Fibroblast of lung (primary cell): Measurements from ENCODE around the gene PRRX2. TPM values are rescaled to one million over a fixed set of nuclear protein-coding genes. Genes with fewer than 3 reads are reported as not detected.

Experiments
- DNase-seq, 2 donors: peaks; one replicate each; pipeline versions ENCODE4 v3.0.0 to v3.0.0-alpha.2; 2010; ENCODE audit warnings: low read depth in 2 of 2
- H2AFZ ChIP-seq: 2 replicates; pipeline ENCODE4 v1.5.1; 2012; ENCODE audit warnings: low read length, control low read depth, inconsistent platforms
- H3K27ac ChIP-seq: 2 replicates; pipeline ENCODE4 v1.5.1; 2011; ENCODE audit warnings: low read length, control low read depth; ENCODE audit not compliant: insufficient read depth
- H3K27me3 ChIP-seq: 2 replicates; pipeline ENCODE4 v1.5.1; 2011; ENCODE audit warnings: mild to moderate bottlenecking, low read length; ENCODE audit not compliant: control insufficient read depth, insufficient read depth
- H3K36me3 ChIP-seq: 2 replicates; pipeline ENCODE4 v1.5.1; 2011; ENCODE audit warnings: low read length; ENCODE audit not compliant: control insufficient read depth, insufficient read depth
- H3K4me1 ChIP-seq: 2 replicates; pipeline ENCODE4 v1.5.1; 2011; ENCODE audit warnings: low read length; ENCODE audit not compliant: control insufficient read depth, insufficient read depth; ENCODE audit errors: extremely low read depth
- H3K4me2 ChIP-seq: 2 replicates; pipeline ENCODE4 v1.5.1; 2011; ENCODE audit warnings: low read length, control low read depth; ENCODE audit not compliant: insufficient read depth; ENCODE audit errors: extremely low read depth
- H3K4me3 ChIP-seq, 4 experiments: fragments of 200-600 bp in 1 of 4; sonication (generic) in 1 of 4; replicated peaks in 1 of 4; 2 replicates each; pipeline ENCODE4 v1.5.1; 2011 to 2016; ENCODE audit warnings: low read length in 4 of 4, low read depth in 3 of 4, mild to moderate bottlenecking in 3 of 4, control low read depth in 2 of 4, inconsistent platforms in 1 of 4, mixed read lengths in 1 of 4; ENCODE audit not compliant: insufficient read depth in 1 of 4; ENCODE audit errors: control extremely low read depth in 1 of 4
- H3K79me2 ChIP-seq: 2 replicates; pipeline ENCODE4 v1.5.1; 2012; ENCODE audit warnings: mild to moderate bottlenecking, low read length, inconsistent platforms; ENCODE audit not compliant: control insufficient read depth, insufficient read depth
- H3K9ac ChIP-seq: 2 replicates; pipeline ENCODE4 v1.5.1; 2011; ENCODE audit warnings: mild to moderate bottlenecking, low read length, control low read depth; ENCODE audit not compliant: insufficient read depth
- H3K9me3 ChIP-seq: 2 replicates; pipeline ENCODE4 v1.5.1; 2012; ENCODE audit warnings: low read depth, low read length; ENCODE audit not compliant: control insufficient read depth, insufficient read depth
- H4K20me1 ChIP-seq: 2 replicates; pipeline ENCODE4 v1.5.1; 2011; ENCODE audit warnings: low read length; ENCODE audit not compliant: control insufficient read depth, insufficient read depth; ENCODE audit errors: extremely low read depth
- CTCF ChIP-seq, 2 donors: IDR thresholded peaks in 1 of 2; conservative IDR thresholded peaks in 1 of 2; 1 replicate in 1 of 2; 2 replicates in 1 of 2; pipeline ENCODE4 v1.5.1; 2011 to 2012; ENCODE audit warnings: low read length in 2 of 2, control low read depth in 1 of 2, inconsistent platforms in 1 of 2, low read depth in 1 of 2, mild to moderate bottlenecking in 1 of 2
- EZH2 ChIP-seq: IDR thresholded peaks from 2 replicates; pipeline ENCODE4 v1.5.1; 2012; ENCODE audit warnings: low read length, control low read depth, mild to moderate bottlenecking; ENCODE audit errors: missing control alignments
- polyA plus RNA-seq, 2 donors: library from polyadenylated mRNA; depleted of rRNA in 1 of 2; stranded (reverse) in 1 of 2; unstranded in 1 of 2; fragments of >200 nt; gene quantifications; 2 replicates each; pipeline ENCODE4 v1.2.1, GENCODE V29; 2011 to 2012; ENCODE audit warnings: missing spikeins in 1 of 2
- total RNA-seq: library from RNA; depleted of rRNA; stranded (reverse); fragments of >200 nt; gene quantifications from 2 replicates; pipeline ENCODE4 v1.2.1, GENCODE V29; 2014

Gene PRRX2
- total and polyA plus RNA-seq, 2 donors (not counting 1 experiment from before 2014, with no cell fraction given): 4.4 to 11.7 TPM

GRCh38 chr9:129654554-129655040 lies 10.8 kb upstream of the PRRX2 start:
- no peak overlapping the region for H3K4me3 ChIP-seq
- no peaks in the 10 kb centered on the region for H3K9me3 ChIP-seq
- DNase-seq: no peak
- no peaks in the 10 kb centered on the region for H4K20me1 ChIP-seq
- no peaks in the 10 kb centered on the region for H3K27me3 ChIP-seq
- H3K9ac ChIP-seq: no peak overlapping the region
- no peak overlapping the region for H2AFZ ChIP-seq
- H3K79me2 ChIP-seq: no peaks in the 10 kb centered on the region
- no peak for TF ChIP-seq EZH2
- no peak for TF ChIP-seq CTCF (conservative IDR thresholded peaks at IDR 0.05 in 1 of 2, IDR thresholded peaks at IDR 0.05 in 1 of 2; ENCODE audit: low read depth in 1 of 2, low read length in 2 of 2)
- peaks cover 11% of the 10 kb centered on the region for H3K4me1 ChIP-seq
- H3K27ac ChIP-seq: no peak overlapping the region
- H3K36me3 ChIP-seq: no peaks in the 10 kb centered on the region
- H3K4me2 ChIP-seq: no peak overlapping the region

GRCh38 chr9:129655154-129655553 lies 10.3 kb upstream of the PRRX2 start:
- H3K36me3 ChIP-seq: no peaks in the 10 kb centered on the region
- peaks cover 6% of the 10 kb centered on the region for H3K4me1 ChIP-seq
- no peak overlapping the region for H3K27ac ChIP-seq
- H3K27me3 ChIP-seq: no peaks in the 10 kb centered on the region
- H3K4me2 ChIP-seq: no peak overlapping the region
- no peak overlapping the region for H3K4me3 ChIP-seq
- no peak for DNase-seq
- no peak overlapping the region for H2AFZ ChIP-seq
- H3K9me3 ChIP-seq: no peaks in the 10 kb centered on the region
- H3K9ac ChIP-seq: no peak overlapping the region
- no peaks in the 10 kb centered on the region for H3K79me2 ChIP-seq
- no peaks in the 10 kb centered on the region for H4K20me1 ChIP-seq
- no peak for TF ChIP-seq EZH2
- no peak for TF ChIP-seq CTCF (conservative IDR thresholded peaks at IDR 0.05 in 1 of 2, IDR thresholded peaks at IDR 0.05 in 1 of 2; ENCODE audit: low read depth in 1 of 2, low read length in 2 of 2)

GRCh38 chr9:129655696-129656095 lies 9.8 kb upstream of the PRRX2 start:
- no peak for TF ChIP-seq EZH2
- TF ChIP-seq CTCF (conservative IDR thresholded peaks at IDR 0.05 in 1 of 2, IDR thresholded peaks at IDR 0.05 in 1 of 2; ENCODE audit: low read depth in 1 of 2, low read length in 2 of 2): no peak
- no peak for DNase-seq

More at GRCh38 chr9:129655696-129656095, 9.8 kb upstream of the PRRX2 start:
- H3K9me3 ChIP-seq: no peaks in the 10 kb centered on the region
- H4K20me1 ChIP-seq: no peaks in the 10 kb centered on the region
- H3K36me3 ChIP-seq: no peaks in the 10 kb centered on the region
- H3K9ac ChIP-seq: no peak overlapping the region
- no peaks in the 10 kb centered on the region for H3K27me3 ChIP-seq
- H3K27ac ChIP-seq: no peak overlapping the region
- H3K4me1 ChIP-seq: peaks cover 5% of the 10 kb centered on the region
- no peak overlapping the region for H3K4me3 ChIP-seq
- H3K79me2 ChIP-seq: no peaks in the 10 kb centered on the region
- no peak overlapping the region for H3K4me2 ChIP-seq
- H2AFZ ChIP-seq: no peak overlapping the region
